K562 (cell line): ENCODE data around the gene GPR135. TPM values are rescaled to one million over a fixed set of nuclear protein-coding genes. Genes with fewer than 3 reads are reported as not detected.

Experiments used
- ATAC-seq: fragments of 200-7000 bp; cut with Tn5 transposase; 3 replicates; pipeline ENCODE4 v1.9.1; 2020; ENCODE audit warnings: moderate library complexity
- BruUV-seq: library from RNA; stranded (reverse); fragments of 400-500 nt; replicated peaks from 2 replicates; lab custom pipeline; 2021; lab: Mats Ljungman, UMichigan
- CTCF ChIA-PET: fragments of 300-600 bp; formaldehyde crosslinking; extraction: SDS; loops from one replicate; lab custom pipeline; 2021; ENCODE audit warnings: low intra/inter-chr PET ratio; lab: Yijun Ruan, JAX
- POLR2A ChIA-PET: fragments of 300-600, 350-650 bp; sonication (Branson Sonifier 250); formaldehyde crosslinking; extraction: SDS; loops from one replicate; lab custom pipeline; 2021; ENCODE audit warnings: antibody characterized with exemption, inconsistent platforms; lab: Yijun Ruan, JAX
- DNase-seq, 4 experiments: peaks; one replicate each; pipeline versions ENCODE4 v3.0.0 to v3.0.0-alpha.2; 2011 to 2018; ENCODE audit warnings: low spot score in 3 of 4, mixed read lengths in 3 of 4; ENCODE audit errors: extremely low read depth in 1 of 4
- FAIRE-seq: peaks from 2 replicates; lab custom pipeline; 2011; peaks lifted over from hg19 to GRCh38; lab: Jason Lieb, UNC
- H2AFZ ChIP-seq: 2 replicates; pipeline ENCODE4 v1.6.0; 2011; ENCODE audit warnings: low read depth, low read length, control low read depth, inconsistent platforms
- H3K27ac ChIP-seq: fragments of 200-600 bp; 3 replicates; pipeline ENCODE4 v1.8.0; 2011; ENCODE audit warnings: low read depth, mild to moderate bottlenecking, control low read depth, inconsistent platforms, low read length, moderate library complexity, mixed read lengths; ENCODE audit errors: extremely low read depth
- H3K27me3 ChIP-seq, 2 experiments: fragments of 300-600 bp in 1 of 2; 2 replicates in 1 of 2; 3 replicates in 1 of 2; pipeline versions ENCODE4 v1.6.0 to v1.8.0; 2011; ENCODE audit warnings: inconsistent platforms in 2 of 2, low read length in 2 of 2, mild to moderate bottlenecking in 1 of 2, mixed read lengths in 1 of 2, moderate library complexity in 1 of 2; ENCODE audit not compliant: control insufficient read depth in 2 of 2, insufficient read depth in 2 of 2
- H3K36me3 ChIP-seq: fragments of 300-600 bp; 3 replicates; pipeline ENCODE4 v1.8.0; 2011; ENCODE audit warnings: mild to moderate bottlenecking, low read length, inconsistent platforms; ENCODE audit not compliant: control insufficient read depth, insufficient read depth
- H3K4me1 ChIP-seq, 2 experiments: fragments of 200-600 bp in 1 of 2; replicated peaks in 1 of 2; 2 replicates in 1 of 2; 3 replicates in 1 of 2; pipeline versions ENCODE4 v1.5.1 to v1.8.0; 2011; ENCODE audit warnings: inconsistent platforms in 2 of 2, low read length in 2 of 2, mild to moderate bottlenecking in 1 of 2, mixed read lengths in 1 of 2, moderate library complexity in 1 of 2; ENCODE audit not compliant: control insufficient read depth in 2 of 2, insufficient read depth in 2 of 2
- H3K4me2 ChIP-seq: 2 replicates; pipeline ENCODE4 v1.6.1; 2011; ENCODE audit warnings: low read length, control low read depth, inconsistent platforms, mixed read lengths; ENCODE audit not compliant: insufficient read depth
- H3K4me3 ChIP-seq: fragments of 200-600 bp; sonication (generic), shearing (Covaris generic); 2 replicates; pipeline ENCODE4 v1.5.1; 2016; ENCODE audit warnings: control low read depth, inconsistent platforms
- H3K79me2 ChIP-seq: fragments of 200-600 bp; 3 replicates; pipeline ENCODE4 v1.8.0; 2011; ENCODE audit warnings: low read length, inconsistent platforms; ENCODE audit not compliant: control insufficient read depth, insufficient read depth
- H3K9ac ChIP-seq, 2 experiments: 2 replicates each; pipeline versions ENCODE4 v1.6.0 to v1.6.1; 2011; ENCODE audit warnings: low read depth in 2 of 2, low read length in 2 of 2, control low read depth in 1 of 2, inconsistent platforms in 1 of 2, mild to moderate bottlenecking in 1 of 2, mixed read lengths in 1 of 2; ENCODE audit not compliant: insufficient read depth in 1 of 2
- H3K9me1 ChIP-seq: one replicate; pipeline ENCODE4 v1.6.0; 2011; ENCODE audit warnings: inconsistent platforms, mild to moderate bottlenecking, low read length, moderate library complexity; ENCODE audit not compliant: control insufficient read depth, insufficient read depth
- H3K9me3 ChIP-seq: replicated peaks from 2 replicates; pipeline ENCODE4 v1.5.1; 2011; ENCODE audit warnings: low read depth, low read length, inconsistent platforms; ENCODE audit not compliant: control insufficient read depth, insufficient read depth
- H4K20me1 ChIP-seq: replicated peaks from 2 replicates; pipeline ENCODE4 v1.6.1; 2011; ENCODE audit warnings: low read length, inconsistent platforms, mixed read lengths; ENCODE audit not compliant: control insufficient read depth, insufficient read depth
- ESRRA ChIP-seq: fragments of 450-650 bp; IDR thresholded peaks from 2 replicates; pipeline ENCODE4 v1.6.1; 2014; ENCODE audit warnings: low read depth, mild to moderate bottlenecking, moderate library complexity, borderline replicate concordance
- GATA2 ChIP-seq: sonication (generic); formaldehyde crosslinking; IDR thresholded peaks from 2 replicates; pipeline ENCODE4 v1.4.0; 2020; ENCODE audit warnings: mild to moderate bottlenecking, missing genetic modification reagents
- LCOR ChIP-seq: sonication (generic); formaldehyde crosslinking; IDR thresholded peaks from 2 replicates; pipeline ENCODE4 v1.8.0; 2022; ENCODE audit warnings: mild to moderate bottlenecking, missing genetic modification reagents
- MEF2D ChIP-seq: conservative IDR thresholded peaks from 2 replicates; pipeline ENCODE4 v1.6.1; 2016; ENCODE audit warnings: low read depth, missing genetic modification characterization, missing compliant biosample characterization
- NFYB ChIP-seq: IDR thresholded peaks from 2 replicates; pipeline ENCODE4 v1.6.1; 2011; ENCODE audit warnings: mild to moderate bottlenecking, moderate library complexity; ENCODE audit not compliant: insufficient read length; ENCODE audit errors: extremely low read depth
- NR2C2 ChIP-seq, 2 experiments: fragments of 200-800 bp in 1 of 2; sonication (Bioruptor generic) in 1 of 2; sonication (generic) in 1 of 2; formaldehyde crosslinking in 1 of 2; IDR thresholded peaks; 2 replicates each; pipeline versions ENCODE4 v1.6.1 to v1.8.0; 2016 to 2022; ENCODE audit warnings: mild to moderate bottlenecking in 1 of 2, missing compliant biosample characterization in 1 of 2, missing genetic modification characterization in 1 of 2, missing genetic modification reagents in 1 of 2
- WGBS: fragments of 100-300 bp; shearing (Covaris generic); methylation state at CpG from one replicate; pipeline ENCODE4 v1.1.6; 2016; ENCODE audit warnings: low coverage, mixed read lengths; ENCODE audit not compliant: insufficient coverage; ENCODE audit errors: missing lambda C conversion rate; 5-methylcytosine and 5-hydroxymethylcytosine counted together
- in situ Hi-C: fragments of 300-500 bp; cut with MboI; formaldehyde crosslinking; loops from 4 replicates; pipeline ENCODE4 v1.15.0; 2018; ENCODE audit warnings: inconsistent platforms, mixed read lengths
- intact Hi-C: fragments of 100-400 bp; cut with micrococcal nuclease; formaldehyde crosslinking; loops from 2 replicates; pipeline ENCODE4 v1.14.2; 2022
- polyA plus RNA-seq, 8 experiments: library from polyadenylated mRNA; depleted of rRNA in 4 of 8; stranded (reverse) in 5 of 8; unstranded in 3 of 8; fragments of >200 nt; fragmentation: Nextera tagmentation in 2 of 8; fragmentation: Illumina TruSeq in 1 of 8; extraction: Ambion mirVana in 2 of 8; extraction: Trizol in 1 of 8; gene quantifications; 2 replicates each; pipeline versions ENCODE4 v1.2.1 to v1.2.3, GENCODE V29; 2011 to 2014; ENCODE audit warnings: inconsistent platforms in 1 of 8, missing spikeins in 1 of 8
- total RNA-seq, 7 experiments: library from RNA; depleted of rRNA in 6 of 7; stranded (reverse); fragments of >200 nt in 6 of 7; fragmentation: Illumina TruSeq in 2 of 7; extraction: Trizol in 2 of 7; gene quantifications; 2 replicates each; pipeline versions ENCODE4 v1.2.1 to v1.2.3, GENCODE V29; 2011 to 2021; ENCODE audit warnings: low replicate concordance in 1 of 7

The GPR135 gene
- total and polyA plus RNA-seq, 9 of the 15 experiments (the other 6 are each of a cell fraction or from before 2014, with no cell fraction given) = 0.06 to 1.6 (median 1.0) TPM

DNA sequence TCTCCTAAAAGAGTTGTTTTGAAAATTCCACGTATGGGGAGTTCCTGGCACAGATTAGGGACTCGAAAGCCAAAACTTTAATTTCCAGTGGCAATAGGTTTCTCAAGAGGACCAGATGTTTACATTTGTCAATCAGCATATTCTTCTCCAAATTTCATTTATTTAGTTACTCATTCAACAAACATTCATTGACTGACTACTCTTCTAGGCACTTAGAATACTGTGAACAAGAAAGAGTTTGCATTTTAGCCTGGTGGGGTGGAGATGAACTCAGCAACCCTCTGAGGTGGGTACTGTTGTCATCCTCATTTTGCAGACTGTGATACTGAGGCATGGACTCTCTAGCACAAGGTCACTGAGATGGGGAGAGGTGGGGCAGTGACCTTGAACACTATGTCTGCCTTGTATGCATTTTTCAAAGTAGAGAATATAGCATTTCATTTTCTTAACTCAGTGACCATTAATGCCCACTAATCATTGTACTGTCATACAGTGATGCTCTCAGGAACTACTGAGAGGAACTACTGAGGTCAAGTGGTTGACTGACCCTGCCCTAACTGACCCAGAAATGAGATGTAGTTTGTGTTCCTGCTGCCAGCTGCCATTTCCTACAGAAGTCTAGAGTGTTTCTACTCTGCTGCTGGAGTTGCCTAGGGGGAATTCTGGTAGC is 16.8 kb upstream of the GPR135 start:
- ChIA-PET POLR2A (no interaction called here), CTCF (no interaction called here)
- peaks cover 14 to 24% of the 10 kb centered on the region in 2 experiments; a peak in 4 of 5 replicates for H3K4me1 ChIP-seq
- no peaks in the 10 kb centered on the region for H3K9me3 ChIP-seq
- DNase-seq (peak in 1 of 4 experiments; percentile 6), FAIRE-seq (no peak), ATAC-seq (no peak)
- no peaks in the 10 kb centered on the region for H3K9me1 ChIP-seq
- H3K4me3 ChIP-seq = peak overlapping the region; percentile 75
- H2AFZ ChIP-seq = no peak overlapping the region
- peak overlapping the region; percentile 55 to 74; a peak in 3 of 4 replicates for H3K9ac ChIP-seq
- WGBS = 45% methylated on average over 2 of the region's 2 CpGs
- peaks cover 69% of the 10 kb centered on the region for H3K79me2 ChIP-seq
- H4K20me1 ChIP-seq = no peaks in the 10 kb centered on the region; the same call in none of the 2 replicates
- in situ Hi-C loops (no loop called here), intact Hi-C loops (no loop called here)
- TF ChIP-seq MEF2D (tag) (no peak), NFYB (no peak), NR2C2 (CRISPR knock-in tag; IDR thresholded peaks at IDR 0.05) (no peak), NR2C2 (tag; IDR thresholded peaks at IDR 0.05) (0 out of 2 replicates have a peak, but pooled peaks have one; percentile 23), ESRRA (peak; percentile 56), GATA2 (CRISPR knock-in tag) (no peak), LCOR (CRISPR knock-in tag) (no peak)
- peak overlapping the region; percentile 93 for H3K27ac ChIP-seq
- H3K36me3 ChIP-seq = peaks cover 28% of the 10 kb centered on the region; the same call in 2 of the 3 replicates
- no TSS peak for BruUV-seq
- H3K27me3 ChIP-seq = no peaks in the 10 kb centered on the region
- H3K4me2 ChIP-seq = peak overlapping the region; percentile 98
